GM12878 (cell line): ENCODE results near the gene MRPS15. TPM values are rescaled to one million over a fixed set of nuclear protein-coding genes. Genes with fewer than 3 reads are reported as not detected.

Experiments used
- ATAC-seq: fragments of 200-7000 bp; cut with Tn5 transposase; 3 replicates; pipeline ENCODE4 v1.9.1; 2020; ENCODE audit warnings: mild to moderate bottlenecking, moderate library complexity
- BruUV-seq: library from RNA; stranded (reverse); fragments of 400-500 nt; replicated peaks from 2 replicates; lab custom pipeline; 2021; lab: Mats Ljungman, UMichigan
- CTCF ChIA-PET: fragments of 300-600 bp; sonication (Branson Sonifier 250); formaldehyde crosslinking; extraction: SDS; loops from one replicate; lab custom pipeline; 2021; ENCODE audit warnings: inconsistent platforms; lab: Yijun Ruan, JAX
- POLR2A ChIA-PET: fragments of 350-600 bp; formaldehyde crosslinking; extraction: SDS; loops from one replicate; lab custom pipeline; 2021; ENCODE audit warnings: inconsistent platforms; lab: Charles Lee
- RAD21 ChIA-PET: fragments of 300-600 bp; sonication (Branson Sonifier 250); formaldehyde crosslinking; loops from one replicate; lab custom pipeline; 2023; ENCODE audit warnings: antibody characterized with exemption; ENCODE audit not compliant: unreplicated experiment; lab: Charles Lee
- SMC1A ChIA-PET: fragments of 300-600 bp; sonication (Branson Sonifier 250); formaldehyde crosslinking; loops from one replicate; lab custom pipeline; 2023; ENCODE audit not compliant: unreplicated experiment, uncharacterized antibody; lab: Charles Lee
- DNase-seq: peaks from one replicate; pipeline ENCODE4 v3.0.0-alpha.2; 2011; ENCODE audit warnings: low read depth, low spot score
- FAIRE-seq: peaks from 3 replicates; lab custom pipeline; 2011; peaks lifted over from hg19 to GRCh38; lab: Jason Lieb, UNC
- H2AFZ ChIP-seq: 2 replicates; pipeline ENCODE4 v1.6.0; 2011; ENCODE audit warnings: low read depth, low read length, control low read depth; ENCODE audit not compliant: control insufficient read depth
- H3K27ac ChIP-seq: 2 replicates; pipeline ENCODE4 v1.5.1; 2011; ENCODE audit warnings: control low read depth; ENCODE audit not compliant: control insufficient read depth, insufficient read depth
- H3K27me3 ChIP-seq, 2 experiments: replicated peaks in 1 of 2; 2 replicates each; pipeline versions ENCODE4 v1.6.0 to v1.6.1; 2011; ENCODE audit warnings: low read length in 1 of 2; ENCODE audit not compliant: control insufficient read depth in 2 of 2, insufficient read depth in 2 of 2
- H3K36me3 ChIP-seq, 2 experiments: 2 replicates each; pipeline ENCODE4 v1.5.1; 2011; ENCODE audit warnings: low read length in 1 of 2; ENCODE audit not compliant: control insufficient read depth in 2 of 2, insufficient read depth in 2 of 2
- H3K4me1 ChIP-seq: 2 replicates; pipeline ENCODE4 v1.6.1; 2011; ENCODE audit warnings: mild to moderate bottlenecking, low read length, moderate library complexity, mixed read lengths; ENCODE audit not compliant: control insufficient read depth, insufficient read depth
- H3K4me2 ChIP-seq: 2 replicates; pipeline ENCODE4 v1.6.0; 2011; ENCODE audit warnings: control low read depth; ENCODE audit not compliant: control insufficient read depth, insufficient read depth
- H3K4me3 ChIP-seq: fragments of 200-600 bp; sonication (generic); 2 replicates; pipeline ENCODE4 v1.5.1; 2016
- H3K79me2 ChIP-seq: 2 replicates; pipeline ENCODE4 v1.6.0; 2011; ENCODE audit warnings: low read length; ENCODE audit not compliant: control insufficient read depth, insufficient read depth
- H3K9ac ChIP-seq: 2 replicates; pipeline ENCODE4 v1.8.0; 2011; ENCODE audit warnings: low read length, control low read depth, mixed read lengths; ENCODE audit not compliant: control insufficient read depth, insufficient read depth
- H3K9me3 ChIP-seq: replicated peaks from 3 replicates; pipeline ENCODE4 v1.5.1; 2011; ENCODE audit warnings: mild to moderate bottlenecking, low read length; ENCODE audit not compliant: control insufficient read depth, insufficient read depth
- H4K20me1 ChIP-seq: 2 replicates; pipeline ENCODE4 v1.6.0; 2011; ENCODE audit not compliant: control insufficient read depth, insufficient read depth
- ATF7 ChIP-seq: fragments of 450-650 bp; IDR thresholded peaks from 2 replicates; pipeline ENCODE4 v1.6.1; 2016; ENCODE audit warnings: low read depth, mild to moderate bottlenecking
- BMI1 ChIP-seq: fragments of 450-650 bp; IDR thresholded peaks from 2 replicates; pipeline ENCODE4 v1.6.1; 2016; ENCODE audit warnings: mild to moderate bottlenecking, moderate library complexity, borderline replicate concordance
- ESRRA ChIP-seq: IDR thresholded peaks from 2 replicates; pipeline ENCODE4 v1.6.1; 2012; ENCODE audit warnings: mild to moderate bottlenecking, low read length, improper control_type of control experiment
- IRF4 ChIP-seq: IDR thresholded peaks from 2 replicates; pipeline ENCODE4 v1.6.1; 2011; ENCODE audit warnings: low read depth, low read length
- KLF5 ChIP-seq: fragments of 450-650 bp; IDR thresholded peaks from 2 replicates; pipeline ENCODE4 v1.6.1; 2014; ENCODE audit warnings: mild to moderate bottlenecking; ENCODE audit not compliant: partially characterized antibody
- MTA2 ChIP-seq: fragments of 450-650 bp; IDR thresholded peaks from 2 replicates; pipeline ENCODE4 v1.6.1; 2016; ENCODE audit warnings: low read depth, mild to moderate bottlenecking, moderate library complexity
- MTA3 ChIP-seq: IDR thresholded peaks from 2 replicates; pipeline ENCODE4 v1.6.1; 2012; ENCODE audit warnings: low read length, inconsistent platforms, borderline replicate concordance
- NRF1 ChIP-seq: conservative IDR thresholded peaks from 2 replicates; pipeline ENCODE4 v1.6.1; 2011; ENCODE audit warnings: mild to moderate bottlenecking, low read depth, low read length, improper control_type of control experiment
- SIN3A ChIP-seq: IDR thresholded peaks from 2 replicates; pipeline ENCODE4 v1.6.1; 2012; ENCODE audit warnings: low read depth, low read length, improper control_type of control experiment
- SMAD1 ChIP-seq: fragments of 450-650 bp; IDR thresholded peaks from 2 replicates; pipeline ENCODE4 v1.6.1; 2018; ENCODE audit warnings: mild to moderate bottlenecking, low read depth; ENCODE audit not compliant: partially characterized antibody
- SRF ChIP-seq, 2 experiments: IDR thresholded peaks; 2 replicates each; pipeline ENCODE4 v1.6.1; 2011; ENCODE audit warnings: low read depth in 2 of 2, low read length in 2 of 2, mild to moderate bottlenecking in 1 of 2, moderate library complexity in 1 of 2
- TBL1XR1 ChIP-seq: IDR thresholded peaks from 2 replicates; pipeline ENCODE4 v1.6.1; 2012; ENCODE audit warnings: low read depth, low read length, improper control_type of control experiment
- ZZZ3 ChIP-seq: IDR thresholded peaks from 2 replicates; pipeline ENCODE4 v1.6.1; 2011; ENCODE audit warnings: low read depth; ENCODE audit not compliant: control insufficient read depth, insufficient read length
- WGBS: methylation state at CpG from one replicate; pipeline ENCODE4 v1.1.6; 2016; ENCODE audit warnings: low lambda C conversion rate; ENCODE audit not compliant: insufficient replicate concordance, insufficient coverage; ENCODE audit errors: missing lambda C conversion rate; 5-methylcytosine and 5-hydroxymethylcytosine counted together
- in situ Hi-C: fragments of 300-500 bp; cut with MboI; formaldehyde crosslinking; loops from 9 replicates; pipeline ENCODE4 v1.14.3; 2018; ENCODE audit warnings: mixed read lengths
- intact Hi-C: fragments of 100-400 bp; cut with micrococcal nuclease; formaldehyde crosslinking; loops from one replicate; pipeline ENCODE4 v1.14.2; 2022; ENCODE audit not compliant: unreplicated experiment
- polyA plus RNA-seq, 11 experiments: library from polyadenylated mRNA; depleted of rRNA in 4 of 11; unstranded in 6 of 11; stranded (reverse) in 5 of 11; fragments of >200 nt; fragmentation: Nextera tagmentation in 4 of 11; fragmentation: Illumina TruSeq in 1 of 11; extraction: Ambion mirVana in 4 of 11; extraction: Trizol in 1 of 11; gene quantifications; 1 replicate in 1 of 11; 2 replicates in 10 of 11; pipeline versions ENCODE4 v1.2.1 to v1.2.3, GENCODE V29; 2011 to 2016; ENCODE audit warnings: inconsistent platforms in 2 of 11, missing spikeins in 2 of 11, low read depth in 1 of 11
- total RNA-seq, 4 experiments: library from RNA; depleted of rRNA in 3 of 4; stranded (reverse); fragments of >200 nt in 3 of 4; fragmentation: Illumina TruSeq in 1 of 4; extraction: Trizol in 1 of 4; gene quantifications; 2 replicates each; pipeline versions ENCODE4 v1.2.1 to v1.2.3, GENCODE V29; 2013 to 2021
- TF ChIP-seq, protein P1 (sequence below): fragments of 450-650 bp; conservative IDR thresholded peaks from 2 replicates; pipeline ENCODE4 v1.6.1; 2017; ENCODE audit warnings: mild to moderate bottlenecking, moderate library complexity

MRPS15 gene
- total and polyA plus RNA-seq, 10 of the 15 experiments (the other 5 are each of a cell fraction or from before 2014, with no cell fraction given): 41.1 to 207 (median 107) TPM

DNA sequence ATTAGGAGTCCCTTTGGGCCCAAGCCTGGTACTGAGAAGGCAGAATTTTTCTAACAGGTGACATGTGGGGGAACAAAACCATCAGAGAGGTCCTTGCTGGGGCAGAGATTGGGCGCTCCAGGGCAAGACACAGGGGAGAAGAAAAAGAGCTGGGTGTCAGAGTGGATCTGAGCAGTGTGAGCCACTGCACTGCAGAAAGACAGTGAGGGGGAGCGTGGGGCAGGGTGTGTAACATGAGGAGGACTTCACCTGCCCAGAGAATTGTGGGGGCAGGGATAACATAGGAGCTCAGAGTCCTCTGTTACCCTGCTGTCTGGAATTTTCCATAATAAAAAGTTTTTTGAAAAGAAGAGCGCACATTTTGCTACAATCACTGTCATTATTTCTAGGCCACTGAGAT lies 44.1 kb upstream of the MRPS15 start:
- Histone ChIP-seq H3K27me3 (peaks cover 0 to 4% of the 10 kb centered on the region in 2 experiments; a peak in 3 of 4 replicates), H3K79me2 (no peaks in the 10 kb centered on the region), H4K20me1 (no peaks in the 10 kb centered on the region), H3K27ac (no peak overlapping the region), H3K4me2 (no peak overlapping the region), H3K4me1 (no peaks in the 10 kb centered on the region), H3K9me3 (no peaks in the 10 kb centered on the region; the same call in 2 of the 3 replicates), H3K36me3 (no peaks in the 10 kb centered on the region), H3K4me3 (no peak overlapping the region)
- in situ Hi-C loops: no loop called here
- SMC1A ChIA-PET: no interaction called here
- CTCF ChIA-PET: no interaction called here
- ATAC-seq: no peak
- no peak for DNase-seq
- BruUV-seq: no TSS peak
- POLR2A ChIA-PET: no interaction called here
- WGBS: 47% methylated on average over 3 of the region's 3 CpGs
- RAD21 ChIA-PET: no interaction called here
- TF ChIP-seq BMI1: no peak
- no peak for TF ChIP-seq ZZZ3
- no peak for TF ChIP-seq TBL1XR1
- no peak for TF ChIP-seq SMAD1
- TF ChIP-seq, all 136 proteins: peak for 0
- no peak overlapping the region for H2AFZ ChIP-seq
- no peak for FAIRE-seq
- intact Hi-C loops: no loop called here
- H3K9ac ChIP-seq: no peak overlapping the region

DNA sequence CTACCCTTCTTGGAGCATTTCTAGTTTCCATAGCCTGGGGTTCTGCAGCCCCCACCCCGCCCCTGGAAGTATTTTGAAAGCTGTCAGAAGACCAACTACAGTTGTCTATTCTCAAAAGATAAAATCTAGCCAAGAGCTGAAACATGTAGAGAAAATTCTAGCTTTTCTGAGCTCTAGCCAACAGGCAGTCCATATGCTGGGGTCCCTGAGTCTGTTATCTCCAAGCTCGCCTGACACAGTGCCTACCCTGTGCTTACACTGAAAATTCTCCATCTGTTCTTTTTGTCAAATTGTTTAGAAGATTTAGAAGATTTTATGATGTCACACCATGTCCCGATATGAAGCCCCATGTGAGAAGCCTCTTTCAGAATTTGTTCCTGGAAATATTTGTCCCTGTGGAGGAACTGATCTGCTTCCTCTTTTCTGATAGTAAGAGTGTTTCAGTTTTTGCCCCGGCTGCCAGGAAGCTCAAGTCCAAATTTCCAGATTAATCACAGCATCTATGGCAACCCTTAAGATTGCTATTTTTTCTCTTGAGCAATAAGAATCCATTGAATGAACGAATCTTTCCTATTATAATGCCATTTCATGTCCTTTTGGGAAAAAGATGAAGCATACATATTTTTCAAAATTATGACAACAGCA lies 42.2 kb upstream of the MRPS15 start:
- no peak overlapping the region for H3K27ac ChIP-seq
- ChIA-PET RAD21 (interaction anchor here (0.8 kb wide), 1 partner anchor 10 kb away, joined by 3 read pairs; no protein-coding TSS in a partner anchor), CTCF (interaction anchor here (0.6 to 1.7 kb wide), 2 partner anchors 10 to 30 kb away, joined by 3 to 4 read pairs; no protein-coding TSS in a partner anchor), SMC1A (interaction anchor here (1.5 kb wide), 1 partner anchor 9 kb away, joined by 4 read pairs; no protein-coding TSS in a partner anchor), POLR2A (no interaction called here)
- no peak overlapping the region for H3K4me2 ChIP-seq
- no peak overlapping the region for H3K4me3 ChIP-seq
- no peaks in the 10 kb centered on the region for H3K36me3 ChIP-seq
- intact Hi-C loops: no loop called here
- no peaks in the 10 kb centered on the region for H3K4me1 ChIP-seq
- no peak overlapping the region for H2AFZ ChIP-seq
- peaks cover 0 to 4% of the 10 kb centered on the region in 2 experiments; a peak in 1 of 4 replicates for H3K27me3 ChIP-seq
- WGBS: 10% methylated on average over 5 of the region's 5 CpGs
- no TSS peak for BruUV-seq
- no peaks in the 10 kb centered on the region for H4K20me1 ChIP-seq
- H3K9me3 ChIP-seq: no peaks in the 10 kb centered on the region; the same call in 2 of the 3 replicates
- no peaks in the 10 kb centered on the region for H3K79me2 ChIP-seq
- FAIRE-seq: no peak
- no peak for ATAC-seq
- H3K9ac ChIP-seq: no peak overlapping the region
- no peak for DNase-seq
- TF ChIP-seq IRF4: no peak
- TF ChIP-seq, protein P1, sequence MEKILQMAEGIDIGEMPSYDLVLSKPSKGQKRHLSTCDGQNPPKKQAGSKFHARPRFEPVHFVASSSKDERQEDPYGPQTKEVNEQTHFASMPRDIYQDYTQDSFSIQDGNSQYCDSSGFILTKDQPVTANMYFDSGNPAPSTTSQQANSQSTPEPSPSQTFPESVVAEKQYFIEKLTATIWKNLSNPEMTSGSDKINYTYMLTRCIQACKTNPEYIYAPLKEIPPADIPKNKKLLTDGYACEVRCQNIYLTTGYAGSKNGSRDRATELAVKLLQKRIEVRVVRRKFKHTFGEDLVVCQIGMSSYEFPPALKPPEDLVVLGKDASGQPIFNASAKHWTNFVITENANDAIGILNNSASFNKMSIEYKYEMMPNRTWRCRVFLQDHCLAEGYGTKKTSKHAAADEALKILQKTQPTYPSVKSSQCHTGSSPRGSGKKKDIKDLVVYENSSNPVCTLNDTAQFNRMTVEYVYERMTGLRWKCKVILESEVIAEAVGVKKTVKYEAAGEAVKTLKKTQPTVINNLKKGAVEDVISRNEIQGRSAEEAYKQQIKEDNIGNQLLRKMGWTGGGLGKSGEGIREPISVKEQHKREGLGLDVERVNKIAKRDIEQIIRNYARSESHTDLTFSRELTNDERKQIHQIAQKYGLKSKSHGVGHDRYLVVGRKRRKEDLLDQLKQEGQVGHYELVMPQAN: no peak
- no peak for TF ChIP-seq SRF (IDR thresholded peaks at IDR 0.05; ENCODE audit: low read depth in 2 of 2, low read length in 2 of 2)
- no peak for TF ChIP-seq MTA3
- no peak for TF ChIP-seq ESRRA
- no peak for TF ChIP-seq ATF7
- no peak for TF ChIP-seq KLF5
- TF ChIP-seq MTA2: no peak
- no peak for TF ChIP-seq NRF1
- no peak for TF ChIP-seq SIN3A
- in situ Hi-C loops: no loop called here
